Hepatocyte (in vitro differentiated cells): ENCODE measurements around the gene VAV2. TPM values are rescaled to one million over a fixed set of nuclear protein-coding genes. Genes with fewer than 3 reads are reported as not detected.

Experiments
- DNase-seq: peaks from one replicate; pipeline ENCODE4 v3.0.0-alpha.2; 2016; ENCODE audit warnings: low spot score
- H2AFZ ChIP-seq: fragments of 200-600 bp; sonication (generic); 2 replicates; pipeline ENCODE4 v1.6.0; 2016; ENCODE audit warnings: antibody characterized with exemption, mild to moderate bottlenecking
- H3K27ac ChIP-seq: fragments of 200-600 bp; sonication (generic); 2 replicates; pipeline ENCODE4 v1.5.1; 2016; ENCODE audit warnings: mild to moderate bottlenecking
- H3K27me3 ChIP-seq: fragments of 200-600 bp; sonication (generic); 2 replicates; pipeline ENCODE4 v1.6.1; 2016
- H3K36me3 ChIP-seq: fragments of 200-600 bp; sonication (generic); replicated peaks from 2 replicates; pipeline ENCODE4 v1.5.1; 2016; ENCODE audit warnings: low read depth; ENCODE audit not compliant: insufficient read depth
- H3K4me1 ChIP-seq: fragments of 200-600 bp; sonication (generic); 2 replicates; pipeline ENCODE4 v1.5.1; 2016; ENCODE audit warnings: mild to moderate bottlenecking, moderate library complexity; ENCODE audit not compliant: insufficient read depth
- H3K4me2 ChIP-seq: fragments of 200-600 bp; sonication (generic); 2 replicates; pipeline ENCODE4 v1.6.0; 2016
- H3K4me3 ChIP-seq: fragments of 200-600 bp; sonication (generic); 2 replicates; pipeline ENCODE4 v1.5.1; 2016; ENCODE audit warnings: mild to moderate bottlenecking
- H3K79me2 ChIP-seq: fragments of 200-600 bp; sonication (generic); 2 replicates; pipeline ENCODE4 v1.6.0; 2017; ENCODE audit warnings: mild to moderate bottlenecking
- H3K9me2 ChIP-seq: fragments of 200-600 bp; sonication (generic); replicated peaks from 2 replicates; pipeline ENCODE4 v1.6.0; 2017; ENCODE audit warnings: mild to moderate bottlenecking; ENCODE audit not compliant: insufficient read depth
- H3K9me3 ChIP-seq: fragments of 200-600 bp; sonication (generic); 2 replicates; pipeline ENCODE4 v1.5.1; 2016; ENCODE audit warnings: low read depth, mild to moderate bottlenecking
- H4K20me1 ChIP-seq: fragments of 200-600 bp; sonication (generic); 2 replicates; pipeline ENCODE4 v1.6.0; 2016; ENCODE audit warnings: mild to moderate bottlenecking; ENCODE audit not compliant: insufficient read depth, poor library complexity, severe bottlenecking
- CTCF ChIP-seq: fragments of 200-600 bp; sonication (generic); IDR thresholded peaks from 2 replicates; pipeline ENCODE4 v1.5.1; 2016; ENCODE audit warnings: antibody characterized with exemption, mild to moderate bottlenecking; ENCODE audit not compliant: poor library complexity
- EZH2 ChIP-seq: fragments of 200-600 bp; sonication (generic); IDR thresholded peaks from 2 replicates; pipeline ENCODE4 v1.6.1; 2016; ENCODE audit warnings: antibody characterized with exemption, mild to moderate bottlenecking, borderline replicate concordance
- EZH2phosphoT487 ChIP-seq: fragments of 200-600 bp; sonication (generic); IDR thresholded peaks from one replicate; pipeline ENCODE4 v1.6.1; 2018; ENCODE audit warnings: antibody characterized with exemption, mild to moderate bottlenecking, low read depth, moderate library complexity; ENCODE audit not compliant: unreplicated experiment, severe bottlenecking
- WGBS: methylation state at CpG from one replicate; pipeline ENCODE4 v1.1.6; 2016; ENCODE audit warnings: low lambda C conversion rate; ENCODE audit errors: missing lambda C conversion rate; 5-methylcytosine and 5-hydroxymethylcytosine counted together
- polyA plus RNA-seq: library from polyadenylated mRNA; unstranded; fragments of >200 nt; fragmentation: Nextera tagmentation; extraction: Ambion mirVana; gene quantifications from 2 replicates; pipeline ENCODE4 v1.2.1, GENCODE V29; 2016
- total RNA-seq: library from RNA; depleted of rRNA; stranded (reverse); fragments of >200 nt; gene quantifications from 2 replicates; pipeline ENCODE4 v1.2.3, GENCODE V29; 2014

VAV2 gene
- total and polyA plus RNA-seq, 2 experiments from 2014 or later = 24.9 to 27.7 TPM

GRCh38 chr9:134004131-134004873 is 12.2 kb upstream of the VAV2 start:
- Histone ChIP-seq H3K36me3 (no peaks in the 10 kb centered on the region), H2AFZ (no peak overlapping the region), H3K9me3 (no peaks in the 10 kb centered on the region), H3K9me2 (no peaks in the 10 kb centered on the region), H3K4me1 (no peaks in the 10 kb centered on the region), H3K4me2 (no peak overlapping the region), H3K27me3 (no peaks in the 10 kb centered on the region), H4K20me1 (no peaks in the 10 kb centered on the region), H3K79me2 (no peaks in the 10 kb centered on the region), H3K27ac (no peak overlapping the region), H3K4me3 (no peak overlapping the region)
- whole genome bisulfite sequencing = 76% methylated on average over 20 of the region's 20 CpGs
- TF ChIP-seq CTCF (no peak), EZH2 (no peak), EZH2phosphoT487 (no peak)
- no peak for DNase-seq

GRCh38 chr9:134003237-134003636 is 11.1 kb upstream of the VAV2 start:
- no peak overlapping the region for H3K4me3 ChIP-seq
- DNase-seq = no peak
- TF ChIP-seq EZH2phosphoT487 = no peak
- no peak for TF ChIP-seq CTCF
- TF ChIP-seq EZH2 = no peak
- H4K20me1 ChIP-seq = no peaks in the 10 kb centered on the region
- no peaks in the 10 kb centered on the region for H3K9me2 ChIP-seq
- H3K4me1 ChIP-seq = no peaks in the 10 kb centered on the region
- H3K36me3 ChIP-seq = no peaks in the 10 kb centered on the region
- H3K27me3 ChIP-seq = no peaks in the 10 kb centered on the region
- H3K4me2 ChIP-seq = no peak overlapping the region
- H2AFZ ChIP-seq = no peak overlapping the region
- H3K9me3 ChIP-seq = no peaks in the 10 kb centered on the region
- WGBS = 85% methylated on average over 1 of the region's 2 CpGs
- H3K79me2 ChIP-seq = no peaks in the 10 kb centered on the region
- no peak overlapping the region for H3K27ac ChIP-seq

GRCh38 chr9:134002796-134003195 is 10.7 kb upstream of the VAV2 start:
- Histone ChIP-seq H3K36me3 (no peaks in the 10 kb centered on the region), H4K20me1 (no peaks in the 10 kb centered on the region), H3K79me2 (no peaks in the 10 kb centered on the region), H2AFZ (no peak overlapping the region), H3K27me3 (no peaks in the 10 kb centered on the region), H3K27ac (no peak overlapping the region), H3K4me2 (no peak overlapping the region), H3K9me2 (no peaks in the 10 kb centered on the region), H3K4me1 (no peaks in the 10 kb centered on the region), H3K4me3 (no peak overlapping the region), H3K9me3 (no peaks in the 10 kb centered on the region)
- TF ChIP-seq EZH2 = no peak
- TF ChIP-seq CTCF = no peak
- TF ChIP-seq EZH2phosphoT487 = no peak
- 100% methylated on average over 1 of the region's 2 CpGs for WGBS
- no peak for DNase-seq
